Measurements from ENCODE around the gene PC. TPM values are rescaled to one million over a fixed set of nuclear protein-coding genes. Genes with fewer than 3 reads are reported as not detected.

Gene PC
- total RNA-seq, 4 donors from 2014 or later = 91.0 to 240 (median 134) TPM

DNA sequence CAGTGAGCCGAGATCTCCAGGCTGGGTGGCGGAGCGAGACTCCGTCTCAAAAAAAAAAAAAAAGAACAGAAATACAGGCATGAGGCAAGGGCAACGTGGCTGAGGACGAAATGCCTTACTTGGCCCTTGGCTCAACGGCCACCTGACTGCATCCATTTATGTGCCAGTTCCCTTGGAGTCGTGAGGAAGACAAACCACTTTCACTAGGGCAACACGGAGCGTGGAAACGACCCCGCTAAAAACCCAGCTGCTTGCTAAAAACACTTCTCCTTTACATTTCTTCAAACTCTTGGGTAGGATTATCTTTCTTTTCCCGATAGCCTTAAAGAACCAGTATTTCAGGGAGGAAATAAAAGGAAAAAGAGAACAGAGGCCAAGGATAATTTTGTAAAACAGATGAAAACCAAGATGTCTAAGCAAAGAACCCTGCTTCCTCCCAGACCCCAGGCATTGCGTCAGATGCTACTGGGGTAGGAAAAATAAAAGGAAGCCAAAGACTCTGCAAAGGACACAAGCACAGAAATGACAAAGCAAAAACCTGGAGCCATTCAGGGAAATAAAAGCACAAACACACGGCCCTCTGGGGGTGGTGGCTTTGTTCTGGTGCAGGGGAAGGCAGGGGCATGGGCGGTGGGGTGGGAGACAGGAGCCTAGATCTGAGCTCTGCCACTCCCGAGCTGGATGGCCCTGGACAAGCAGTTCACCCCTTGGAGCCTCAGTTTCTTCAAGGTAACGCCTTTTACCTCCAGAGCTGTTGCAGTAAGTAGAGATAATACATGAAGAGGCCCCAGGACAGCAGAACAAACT, 37.0 kb downstream of the PC start:
- TF ChIP-seq CTCF (IDR thresholded peaks at IDR 0.05) = no peak
- ATAC-seq (ENCODE audit: low FRiP score) = no peak
- no peak for DNase-seq (ENCODE audit: low spot score)

- no peak for TF ChIP-seq CTCF (IDR thresholded peaks at IDR 0.05)
- DNase-seq (ENCODE audit: low spot score) (no peak), ATAC-seq (ENCODE audit: low FRiP score) (no peak)
Observed at GRCh38 chr11:66919923-66920322, 38.3 kb downstream of the PC start.

DNA sequence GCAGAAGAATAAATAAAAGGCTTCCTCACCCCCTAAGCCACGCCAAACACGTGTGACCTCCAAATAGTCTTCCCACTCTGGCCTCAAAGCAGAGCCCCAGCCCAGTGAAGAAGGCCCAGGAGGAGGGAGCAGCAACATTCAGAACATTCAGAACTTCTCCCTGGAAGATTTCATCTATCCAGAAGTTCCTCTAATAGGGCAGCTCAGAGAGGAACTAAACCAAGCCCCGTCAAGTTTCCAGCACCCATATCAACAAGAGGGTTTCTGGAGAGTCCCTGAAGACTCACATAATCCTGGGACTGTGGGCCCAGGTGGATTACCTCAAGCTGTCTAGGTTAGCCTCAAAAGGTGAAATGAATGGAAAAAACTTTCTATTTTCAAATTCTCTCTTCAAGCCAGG, 39.4 kb downstream of the PC start:
- ATAC-seq (ENCODE audit: low FRiP score) (no peak), DNase-seq (ENCODE audit: low spot score) (no peak)
- no peak for TF ChIP-seq CTCF (IDR thresholded peaks at IDR 0.05)

GRCh38 chr11:66915866-66916265, 42.3 kb downstream of the PC start:
- ATAC-seq (ENCODE audit: low FRiP score) = no peak
- no peak for DNase-seq (ENCODE audit: low spot score)
- no peak for TF ChIP-seq CTCF (IDR thresholded peaks at IDR 0.05)

DNA sequence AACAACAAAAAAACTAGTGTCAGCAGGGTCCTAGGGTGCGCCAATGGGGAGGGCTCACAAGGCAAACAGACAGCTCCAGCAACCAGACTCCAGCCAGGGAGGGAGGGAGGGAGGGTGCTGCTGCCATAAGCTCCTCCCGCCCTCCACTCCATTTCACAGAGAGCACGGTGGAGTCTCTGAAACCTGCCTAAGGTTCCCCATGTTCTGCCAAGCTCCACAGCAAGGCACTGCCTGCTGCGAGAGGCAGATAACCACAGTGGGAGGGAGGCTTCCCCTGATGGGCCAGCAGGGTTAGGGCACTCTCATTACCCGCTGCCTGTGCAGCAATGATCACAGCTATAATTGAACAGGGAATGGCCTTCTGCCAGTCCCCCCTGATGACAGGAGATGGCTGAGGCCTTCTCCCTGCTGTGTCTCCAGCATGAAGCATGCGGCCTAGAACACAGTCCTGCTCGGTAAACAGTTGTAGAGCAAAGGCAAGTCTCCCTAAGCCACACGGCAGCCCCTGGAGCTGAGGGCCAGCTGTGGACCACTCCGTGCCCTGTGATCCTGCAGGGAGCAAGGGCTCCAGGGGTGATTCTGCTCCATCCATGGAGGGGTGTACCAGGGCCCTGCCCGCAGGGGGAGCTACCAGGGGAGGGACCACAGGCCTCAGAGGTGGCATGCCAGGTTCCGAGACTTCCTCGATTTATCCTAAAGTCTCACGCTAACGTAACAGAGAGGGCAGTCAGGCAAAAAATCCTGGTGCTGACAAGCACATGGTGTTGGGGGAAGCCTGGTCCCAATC, 42.9 kb downstream of the PC start:
- no peak for DNase-seq (ENCODE audit: low spot score)
- TF ChIP-seq CTCF (IDR thresholded peaks at IDR 0.05) = no peak
- no peak for ATAC-seq (ENCODE audit: low FRiP score)

DNA sequence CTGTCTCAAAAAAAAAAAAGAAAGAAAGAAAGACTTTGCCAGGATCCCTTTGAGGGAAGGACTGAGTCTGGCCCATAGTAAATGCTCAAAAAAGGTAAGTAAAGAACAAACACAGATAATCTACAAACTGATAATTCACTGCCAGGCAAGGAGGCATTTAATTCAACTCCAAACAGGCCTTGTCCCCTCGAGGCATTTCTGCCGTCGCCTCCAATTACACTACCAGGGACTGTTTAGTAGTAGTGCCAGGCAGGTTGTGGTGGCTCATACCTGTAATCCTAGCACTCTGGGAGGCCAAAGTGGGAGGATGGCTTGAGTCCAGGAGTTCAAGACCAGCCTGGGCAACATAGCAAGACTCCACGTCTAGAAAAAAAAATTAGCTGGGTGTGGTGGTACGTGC, 43.7 kb downstream of the PC start:
- TF ChIP-seq CTCF (IDR thresholded peaks at IDR 0.05) = no peak
- no peak for DNase-seq (ENCODE audit: low spot score)
- ATAC-seq (ENCODE audit: low FRiP score) = no peak
